Measurements from ENCODE around the gene TXK. TPM values are rescaled to one million over a fixed set of nuclear protein-coding genes. Genes with fewer than 3 reads are reported as not detected.

Gene TXK
- total and polyA plus RNA-seq, 10 of the 15 experiments (the other 5 are each of a cell fraction or from before 2014, with no cell fraction given), result 0.44 to 2.9 (median 1.4) TPM

DNA sequence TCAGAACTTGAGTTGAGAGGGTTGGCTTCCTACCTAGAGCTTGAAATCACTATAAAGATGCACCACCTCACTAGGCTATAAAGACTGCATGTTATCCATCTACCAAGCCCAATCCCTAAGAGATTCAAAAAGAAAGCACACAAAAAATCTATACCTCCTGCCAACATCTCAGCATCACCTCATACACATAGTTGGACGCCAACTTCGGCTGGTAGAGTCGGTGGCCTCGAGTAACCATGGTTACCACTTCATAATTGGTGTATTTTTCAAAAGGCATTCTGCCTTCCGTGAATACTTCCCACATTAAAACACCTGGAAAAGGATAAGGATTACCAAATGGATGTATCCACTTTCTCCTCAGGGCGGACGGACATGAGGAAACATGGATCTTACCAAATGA, 4.5 kb upstream of the TXK start:
- POLR2A ChIA-PET, result interaction anchor here (1.0 to 1.5 kb wide), 4 partner anchors 9 to 57 kb away, joined by 3 to 5 read pairs (median 4); no protein-coding TSS in a partner anchor
- TF ChIP-seq BMI1 (IDR thresholded peaks at IDR 0.05; ENCODE audit: borderline replicate concordance), result peak; percentile 69
- no peak for TF ChIP-seq SMAD5 (IDR thresholded peaks at IDR 0.05; ENCODE audit: low read depth)
- TF ChIP-seq, protein P1, sequence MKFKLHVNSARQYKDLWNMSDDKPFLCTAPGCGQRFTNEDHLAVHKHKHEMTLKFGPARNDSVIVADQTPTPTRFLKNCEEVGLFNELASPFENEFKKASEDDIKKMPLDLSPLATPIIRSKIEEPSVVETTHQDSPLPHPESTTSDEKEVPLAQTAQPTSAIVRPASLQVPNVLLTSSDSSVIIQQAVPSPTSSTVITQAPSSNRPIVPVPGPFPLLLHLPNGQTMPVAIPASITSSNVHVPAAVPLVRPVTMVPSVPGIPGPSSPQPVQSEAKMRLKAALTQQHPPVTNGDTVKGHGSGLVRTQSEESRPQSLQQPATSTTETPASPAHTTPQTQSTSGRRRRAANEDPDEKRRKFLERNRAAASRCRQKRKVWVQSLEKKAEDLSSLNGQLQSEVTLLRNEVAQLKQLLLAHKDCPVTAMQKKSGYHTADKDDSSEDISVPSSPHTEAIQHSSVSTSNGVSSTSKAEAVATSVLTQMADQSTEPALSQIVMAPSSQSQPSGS (IDR thresholded peaks at IDR 0.05; ENCODE audit: low read length), result no peak
- 0 out of 2 replicates have a peak, but pooled peaks have one; percentile 19 for TF ChIP-seq POLR2A (IDR thresholded peaks at IDR 0.05; ENCODE audit: low read depth, low read length)
- TF ChIP-seq, protein P2, sequence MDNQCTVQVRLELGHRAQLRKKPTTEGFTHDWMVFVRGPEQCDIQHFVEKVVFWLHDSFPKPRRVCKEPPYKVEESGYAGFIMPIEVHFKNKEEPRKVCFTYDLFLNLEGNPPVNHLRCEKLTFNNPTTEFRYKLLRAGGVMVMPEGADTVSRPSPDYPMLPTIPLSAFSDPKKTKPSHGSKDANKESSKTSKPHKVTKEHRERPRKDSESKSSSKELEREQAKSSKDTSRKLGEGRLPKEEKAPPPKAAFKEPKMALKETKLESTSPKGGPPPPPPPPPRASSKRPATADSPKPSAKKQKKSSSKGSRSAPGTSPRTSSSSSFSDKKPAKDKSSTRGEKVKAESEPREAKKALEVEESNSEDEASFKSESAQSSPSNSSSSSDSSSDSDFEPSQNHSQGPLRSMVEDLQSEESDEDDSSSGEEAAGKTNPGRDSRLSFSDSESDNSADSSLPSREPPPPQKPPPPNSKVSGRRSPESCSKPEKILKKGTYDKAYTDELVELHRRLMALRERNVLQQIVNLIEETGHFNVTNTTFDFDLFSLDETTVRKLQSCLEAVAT (IDR thresholded peaks at IDR 0.05), result 0 out of 2 replicates have a peak, but pooled peaks have one; percentile 47
- TF ChIP-seq, protein P3, sequence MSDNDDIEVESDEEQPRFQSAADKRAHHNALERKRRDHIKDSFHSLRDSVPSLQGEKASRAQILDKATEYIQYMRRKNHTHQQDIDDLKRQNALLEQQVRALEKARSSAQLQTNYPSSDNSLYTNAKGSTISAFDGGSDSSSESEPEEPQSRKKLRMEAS (IDR thresholded peaks at IDR 0.05; ENCODE audit: low read depth, low read length), result no peak
- no peak for TF ChIP-seq MEF2B (IDR thresholded peaks at IDR 0.05; ENCODE audit: partially characterized antibody, poor library complexity, severe bottlenecking)
- Histone ChIP-seq H3K9me3 (replicated peaks; ENCODE audit: control insufficient read depth, insufficient read depth, low read length) (no peaks in the 10 kb centered on the region), H3K27ac (ENCODE audit: control insufficient read depth, insufficient read depth) (peak overlapping the region; percentile 48; the same call in 1 of the 2 replicates), H3K36me3 (ENCODE audit: control insufficient read depth in 2 of 2, insufficient read depth in 2 of 2, low read length in 1 of 2) (peaks cover 15 to 49% of the 10 kb centered on the region in 2 experiments), H4K20me1 (ENCODE audit: control insufficient read depth, insufficient read depth) (no peaks in the 10 kb centered on the region), H3K4me3 (no peak overlapping the region), H3K79me2 (ENCODE audit: control insufficient read depth, insufficient read depth, low read length) (no peaks in the 10 kb centered on the region), H2AFZ (ENCODE audit: control insufficient read depth, low read depth, low read length) (no peak overlapping the region), H3K9ac (ENCODE audit: control insufficient read depth, insufficient read depth, low read length) (no peak overlapping the region), H3K27me3 (replicated peaks in 1 of 2; ENCODE audit: control insufficient read depth in 2 of 2, insufficient read depth in 2 of 2, low read length in 1 of 2) (no peaks in the 10 kb centered on the region), H3K4me1 (ENCODE audit: control insufficient read depth, insufficient read depth, low read length) (peaks cover 17% of the 10 kb centered on the region), H3K4me2 (ENCODE audit: control insufficient read depth, insufficient read depth) (no peak overlapping the region; the same call in 1 of the 2 replicates)
- FAIRE-seq (no peak), DNase-seq (ENCODE audit: low read depth, low spot score) (no peak), ATAC-seq (no peak)
- intact Hi-C loops (cut with micrococcal nuclease; ENCODE audit: unreplicated experiment), result no loop called here
- RAD21 ChIA-PET (ENCODE audit: unreplicated experiment), result interaction anchor here (0.8 to 4.3 kb wide), 12 partner anchors 9 to 136 kb away, joined by 3 to 20 read pairs (median 4); no protein-coding TSS in a partner anchor
- 97% methylated on average over 7 of the region's 7 CpGs for WGBS (ENCODE audit: insufficient coverage, insufficient replicate concordance, low lambda C conversion rate, missing lambda C conversion rate)
- SMC1A ChIA-PET (ENCODE audit: uncharacterized antibody, unreplicated experiment), result interaction anchor here (0.8 to 4.9 kb wide), 12 partner anchors 9 to 156 kb away, joined by 3 to 50 read pairs (median 8); no protein-coding TSS in a partner anchor
- CTCF ChIA-PET, result interaction anchor here (0.8 to 5.5 kb wide), 13 partner anchors 9 to 152 kb away, joined by 3 to 71 read pairs (median 5); no protein-coding TSS in a partner anchor
- BruUV-seq (replicated peaks), result no TSS peak
- in situ Hi-C loops (cut with MboI), result no loop called here

Data from GM12878 (cell line).